HL-60/S4 treated with retinoic acid at 250 ng/mL for 4 days and 3 days (cell line): ENCODE results near the gene UBAC2.

Experiments used
- in situ Hi-C: fragments of 300-500 bp; cut with MboI; formaldehyde crosslinking; loops from 2 replicates; pipeline ENCODE4 v1.7.0; 2022; ENCODE audit warnings: low sequenced_read_pairs

Gene UBAC2

GRCh38 chr13:99200432-99201167, at the start of gene UBAC2:
Gene UBAC2, plus strand, starts transcription at chr13:99200854. Its CDS starts 55 bp downstream, at chr13:99200909.
- in situ Hi-C loops: no loop called here

GRCh38 chr13:99151516-99151915, 49.1 kb upstream of the UBAC2 start:
- in situ Hi-C loops: no loop called here

GRCh38 chr13:99153219-99153618, 47.4 kb upstream of the UBAC2 start:
- in situ Hi-C loops: no loop called here

GRCh38 chr13:99154064-99154463, 46.6 kb upstream of the UBAC2 start:
- in situ Hi-C loops: no loop called here

GRCh38 chr13:99155821-99156220, 44.8 kb upstream of the UBAC2 start:
- in situ Hi-C loops: no loop called here

GRCh38 chr13:99157046-99157445, 43.6 kb upstream of the UBAC2 start:
- in situ Hi-C loops: no loop called here

GRCh38 chr13:99158846-99159245, 41.8 kb upstream of the UBAC2 start:
- in situ Hi-C loops: no loop called here

GRCh38 chr13:99159331-99160061, 41.2 kb upstream of the UBAC2 start:
- in situ Hi-C loops: no loop called here

- in situ Hi-C loops: no loop called here
Observed at GRCh38 chr13:99160415-99160814, 40.2 kb upstream of the UBAC2 start.

- in situ Hi-C loops: no loop called here
Observed at GRCh38 chr13:99161512-99161911, 39.1 kb upstream of the UBAC2 start.

- in situ Hi-C loops: no loop called here
Observed at GRCh38 chr13:99162567-99163361, 37.9 kb upstream of the UBAC2 start.

- in situ Hi-C loops: no loop called here
Observed at GRCh38 chr13:99164226-99164625, 36.4 kb upstream of the UBAC2 start.

GRCh38 chr13:99165753-99166587, 34.7 kb upstream of the UBAC2 start:
- in situ Hi-C loops: no loop called here

GRCh38 chr13:99172951-99173350, 27.7 kb upstream of the UBAC2 start:
- in situ Hi-C loops: loop anchor here (5.0 kb wide), 1 partner anchor 94 kb away; no protein-coding TSS in a partner anchor

- in situ Hi-C loops: loop anchor here (5.0 kb wide), 1 partner anchor 94 kb away; no protein-coding TSS in a partner anchor
Observed at GRCh38 chr13:99173606-99174005, 27.0 kb upstream of the UBAC2 start.

- in situ Hi-C loops: loop anchor here (5.0 kb wide), 2 partner anchors 93 to 268 kb away; no protein-coding TSS in a partner anchor
Observed at GRCh38 chr13:99174533-99175100, 26.0 kb upstream of the UBAC2 start.

GRCh38 chr13:99176309-99177276, 24.1 kb upstream of the UBAC2 start:
- in situ Hi-C loops: loop anchor here (5.0 kb wide), 1 partner anchor 266 kb away; no protein-coding TSS in a partner anchor

- in situ Hi-C loops: loop anchor here (5.0 kb wide), 1 partner anchor 264 kb away; no protein-coding TSS in a partner anchor
Observed at GRCh38 chr13:99178636-99179035, 22.0 kb upstream of the UBAC2 start.

GRCh38 chr13:99179460-99179859, 21.2 kb upstream of the UBAC2 start:
- in situ Hi-C loops: loop anchor here (5.0 kb wide), 1 partner anchor 263 kb away; no protein-coding TSS in a partner anchor
